Measurements from ENCODE around the gene NRG2. TPM values are rescaled to one million over a fixed set of nuclear protein-coding genes. Genes with fewer than 3 reads are reported as not detected.

Gene NRG2
- total RNA-seq, 1 experiment from 2014 or later, result 0.91 TPM

DNA sequence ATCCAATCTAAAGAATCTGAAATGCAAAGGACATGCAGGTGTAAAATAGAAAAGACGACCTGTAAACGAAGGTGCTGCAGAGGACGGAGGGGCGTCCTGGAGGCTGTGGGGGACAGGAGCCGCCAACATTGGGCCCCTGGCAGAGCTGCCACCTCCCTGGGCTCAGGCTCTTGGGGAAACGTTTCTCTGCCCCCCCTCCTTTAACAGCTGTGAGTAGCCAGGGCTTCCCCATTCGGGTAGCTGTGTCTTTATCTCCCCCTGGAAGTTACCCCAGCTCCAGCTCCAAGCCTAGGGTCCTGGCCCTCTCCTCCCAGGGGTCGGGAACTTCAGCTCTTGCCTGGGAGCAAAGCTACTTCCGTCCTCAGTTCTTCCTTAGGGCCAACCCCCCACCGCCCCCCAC, 196.0 kb downstream of the NRG2 start:
- ATAC-seq (no peak), DNase-seq (ENCODE audit: low read depth, low spot score) (no peak)
- ChIA-PET CTCF (interaction anchor here (1.3 to 1.4 kb wide), 2 partner anchors 60 to 122 kb away, joined by 10 to 18 read pairs; no protein-coding TSS in a partner anchor), RAD21 (ENCODE audit: low non-redundant PET in 1 of 2, low total read pairs in 2 of 2, uncharacterized antibody in 2 of 2, unreplicated experiment in 2 of 2) (no interaction called here), POLR2A (no interaction called here)
- H3K9me2 ChIP-seq (ENCODE audit: insufficient read depth), result no peaks in the 10 kb centered on the region
- no peaks in the 10 kb centered on the region for H3K79me2 ChIP-seq (ENCODE audit: insufficient read depth, low read length)
- no peaks in the 10 kb centered on the region for H4K20me1 ChIP-seq (ENCODE audit: insufficient read depth)
- H3K27me3 ChIP-seq (ENCODE audit: insufficient read depth, low read length), result no peaks in the 10 kb centered on the region
- BruUV-seq (replicated peaks), result no TSS peak
- intact Hi-C loops (cut with micrococcal nuclease), result loop anchor here (10.0 kb wide), 2 partner anchors 212 to 308 kb away; no protein-coding TSS in a partner anchor
- no peak overlapping the region for H3K4me3 ChIP-seq (replicated peaks in 1 of 2; ENCODE audit: low read depth in 1 of 2, low read length in 2 of 2)
- no peak overlapping the region for H3K27ac ChIP-seq (ENCODE audit: low read depth, low read length)
- TF ChIP-seq POLR2A (IDR thresholded peaks at IDR 0.05; ENCODE audit: borderline replicate concordance, extremely low read depth, insufficient read depth, insufficient read length), result no peak
- no peaks in the 10 kb centered on the region for H3K36me3 ChIP-seq (ENCODE audit: control insufficient read depth in 1 of 2, insufficient read depth in 2 of 2, low read length in 2 of 2)
- H3K4me1 ChIP-seq (ENCODE audit: control insufficient read depth in 1 of 2, insufficient read depth in 2 of 2, low read length in 2 of 2), result peaks cover 0 to 21% of the 10 kb centered on the region in 2 experiments; a peak in 2 of 4 replicates
- H2AFZ ChIP-seq (ENCODE audit: low read depth, low read length, poor library complexity, severe bottlenecking), result no peak overlapping the region
- H3K9ac ChIP-seq (ENCODE audit: low read length), result no peak overlapping the region
- peak overlapping the region; percentile 85; the same call in 1 of the 2 replicates for H3K4me2 ChIP-seq (ENCODE audit: low read length)
- H3K9me3 ChIP-seq (ENCODE audit: control insufficient read depth in 1 of 2, insufficient read depth in 1 of 2, low read depth in 1 of 2, low read length in 2 of 2), result no peaks in the 10 kb centered on the region

DNA sequence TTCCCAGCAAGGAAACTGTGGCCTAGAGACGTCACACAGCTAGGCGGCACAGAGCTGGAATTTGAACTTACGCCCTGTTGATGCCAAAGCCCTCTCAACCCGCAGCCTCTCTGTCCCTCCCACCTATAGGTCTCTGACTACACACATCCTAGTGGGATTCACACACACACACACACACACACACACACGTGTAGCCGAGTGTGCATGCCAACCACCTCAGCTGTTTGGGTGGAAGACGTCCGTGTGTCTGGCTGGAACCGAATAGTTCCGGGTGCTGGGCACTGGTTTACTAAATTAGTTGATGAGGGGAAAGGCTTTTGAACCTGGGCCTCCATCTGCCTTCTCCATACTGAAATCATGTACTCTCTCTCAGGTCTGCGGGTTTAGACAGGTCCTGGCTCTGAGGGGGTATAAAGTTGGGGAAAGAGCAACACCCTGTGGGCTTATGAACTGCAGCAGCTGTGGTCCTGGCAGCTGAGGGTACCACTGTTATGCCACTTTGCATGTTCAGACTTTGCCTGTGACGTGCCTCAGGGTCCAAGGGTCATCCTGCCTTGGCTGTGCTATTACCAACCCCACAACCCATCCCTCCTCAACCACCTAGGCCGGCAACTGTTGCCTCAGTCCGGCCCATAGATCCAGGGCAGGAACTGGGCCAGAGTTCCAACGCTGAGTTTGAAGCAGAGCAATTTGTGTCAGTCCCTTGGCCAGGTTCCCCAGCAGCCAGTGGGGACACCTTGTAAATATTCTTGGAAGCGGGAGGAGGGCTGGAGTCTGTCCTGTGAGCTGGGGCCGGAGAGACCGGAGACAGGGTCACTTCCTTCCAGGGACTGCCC, 197.0 kb downstream of the NRG2 start:
- no peaks in the 10 kb centered on the region for H4K20me1 ChIP-seq (ENCODE audit: insufficient read depth)
- no peak for ATAC-seq
- no peaks in the 10 kb centered on the region for H3K27me3 ChIP-seq (ENCODE audit: insufficient read depth, low read length)
- H3K4me1 ChIP-seq (ENCODE audit: control insufficient read depth in 1 of 2, insufficient read depth in 2 of 2, low read length in 2 of 2), result peaks cover 0 to 21% of the 10 kb centered on the region in 2 experiments; a peak in 2 of 4 replicates
- no TSS peak for BruUV-seq (replicated peaks)
- no peak overlapping the region for H3K4me2 ChIP-seq (ENCODE audit: low read length)
- no peaks in the 10 kb centered on the region for H3K9me3 ChIP-seq (ENCODE audit: control insufficient read depth in 1 of 2, insufficient read depth in 1 of 2, low read depth in 1 of 2, low read length in 2 of 2)
- H3K9ac ChIP-seq (ENCODE audit: low read length), result no peak overlapping the region
- TF ChIP-seq FOSL1 (IDR thresholded peaks at IDR 0.05; ENCODE audit: low read depth) (no peak), RAD21 (IDR thresholded peaks at IDR 0.05; ENCODE audit: low read depth) (no peak), POLR2A (IDR thresholded peaks at IDR 0.05; ENCODE audit: borderline replicate concordance, extremely low read depth, insufficient read depth, insufficient read length) (no peak), YY1 (IDR thresholded peaks at IDR 0.05; ENCODE audit: extremely low read depth, insufficient replicate concordance, low read depth, low read length) (no peak)
- ChIA-PET CTCF (interaction anchor here (1.4 kb wide), 1 partner anchor 59 kb away, joined by 8 read pairs; no protein-coding TSS in a partner anchor), RAD21 (ENCODE audit: low non-redundant PET in 1 of 2, low total read pairs in 2 of 2, uncharacterized antibody in 2 of 2, unreplicated experiment in 2 of 2) (no interaction called here), POLR2A (no interaction called here)
- H3K4me3 ChIP-seq (replicated peaks in 1 of 2; ENCODE audit: low read depth in 1 of 2, low read length in 2 of 2), result no peak overlapping the region
- no peak for DNase-seq (ENCODE audit: low read depth, low spot score)
- H3K9me2 ChIP-seq (ENCODE audit: insufficient read depth), result no peaks in the 10 kb centered on the region
- intact Hi-C loops (cut with micrococcal nuclease), result loop anchor here (10.0 kb wide), 2 partner anchors 211 to 309 kb away; no protein-coding TSS in a partner anchor
- no peaks in the 10 kb centered on the region for H3K79me2 ChIP-seq (ENCODE audit: insufficient read depth, low read length)
- no peak overlapping the region for H2AFZ ChIP-seq (ENCODE audit: low read depth, low read length, poor library complexity, severe bottlenecking)
- H3K27ac ChIP-seq (ENCODE audit: low read depth, low read length), result no peak overlapping the region
- H3K36me3 ChIP-seq (ENCODE audit: control insufficient read depth in 1 of 2, insufficient read depth in 2 of 2, low read length in 2 of 2), result no peaks in the 10 kb centered on the region
